Natural killer cell (primary cell): ENCODE results near the gene COL25A1. TPM values are rescaled to one million over a fixed set of nuclear protein-coding genes. Genes with fewer than 3 reads are reported as not detected.

Experiments
- ATAC-seq, 3 donors: fragments of 150-1000 bp in 2 of 3; fragments of 200-7000 bp in 1 of 3; cut with Tn5 transposase; 1 replicate in 1 of 3; 2 replicates in 2 of 3; pipeline ENCODE4 v1.10.0; 2021; ENCODE audit warnings: mild to moderate bottlenecking in 2 of 3, moderate library complexity in 2 of 3
- DNase-seq, 2 donors: peaks; one replicate each; pipeline versions ENCODE4 v3.0.0 to v3.0.0-alpha.2; 2013 to 2021; ENCODE audit warnings: mixed read lengths in 1 of 2
- H3K27ac ChIP-seq: one replicate; pipeline ENCODE4 v1.5.1; 2013; ENCODE audit warnings: mild to moderate bottlenecking, low read length
- H3K27me3 ChIP-seq: one replicate; pipeline ENCODE4 v1.6.1; 2013; ENCODE audit warnings: low read length; ENCODE audit not compliant: control insufficient read depth, insufficient read depth
- H3K36me3 ChIP-seq: one replicate; pipeline ENCODE4 v1.6.1; 2013; ENCODE audit warnings: low read length; ENCODE audit not compliant: control insufficient read depth, insufficient read depth
- H3K4me1 ChIP-seq: one replicate; pipeline ENCODE4 v1.6.1; 2013; ENCODE audit warnings: low read length; ENCODE audit not compliant: control insufficient read depth, insufficient read depth
- H3K4me3 ChIP-seq: one replicate; pipeline ENCODE4 v1.5.1; 2013; ENCODE audit warnings: low read length
- H3K9me3 ChIP-seq: one replicate; pipeline ENCODE4 v1.6.1; 2013; ENCODE audit warnings: low read length; ENCODE audit not compliant: control insufficient read depth, insufficient read depth
- H3K27ac Mint-ChIP-seq, 2 donors: one replicate each; pipeline ENCODE4 v1.8.0; 2022; ENCODE audit warnings: mild to moderate bottlenecking in 2 of 2, mixed read lengths in 2 of 2, moderate library complexity in 1 of 2
- H3K27me3 Mint-ChIP-seq, 2 donors: one replicate each; pipeline ENCODE4 v1.8.0; 2022; ENCODE audit warnings: low read depth in 2 of 2, mixed read lengths in 2 of 2
- H3K36me3 Mint-ChIP-seq: one replicate; pipeline ENCODE4 v1.8.0; 2022; ENCODE audit warnings: mixed read lengths
- H3K4me1 Mint-ChIP-seq, 2 donors: one replicate each; pipeline ENCODE4 v1.8.0; 2022; ENCODE audit warnings: mixed read lengths in 2 of 2
- H3K4me3 Mint-ChIP-seq: one replicate; pipeline ENCODE4 v1.8.0; 2022; ENCODE audit warnings: mild to moderate bottlenecking, moderate library complexity, mixed read lengths
- H3K9me3 Mint-ChIP-seq, 2 donors: one replicate each; pipeline ENCODE4 v1.8.0; 2022; ENCODE audit warnings: mixed read lengths in 2 of 2
- CTCF ChIP-seq: fragments of 200-600 bp; IDR thresholded peaks from one replicate; pipeline ENCODE4 v1.8.0; 2022; ENCODE audit warnings: antibody characterized with exemption
- WGBS: methylation state at CpG from one replicate; pipeline ENCODE4 v1.1.7; 2013; ENCODE audit warnings: missing lambda C conversion rate; ENCODE audit not compliant: insufficient coverage; 5-methylcytosine and 5-hydroxymethylcytosine counted together
- intact Hi-C: fragments of 100-400 bp; cut with micrococcal nuclease; formaldehyde crosslinking; loops from one replicate; pipeline ENCODE4 v1.14.2; 2022
- total RNA-seq, 4 donors: library from RNA; stranded (reverse); fragments of 120-200 nt in 1 of 4; gene quantifications; one replicate each; pipeline versions ENCODE4 v1.2.3 to v1.2.4, GENCODE V29; 2013 to 2022

COL25A1 gene
- total RNA-seq, 3 donors from 2014 or later (not counting 1 experiment from before 2014, with no cell fraction given), result 0.08 TPM; not detected in 2

- TF ChIP-seq CTCF, result no peak
- Mint-ChIP-seq H3K4me3 (no peak overlapping the region), H3K36me3 (no peaks in the 10 kb centered on the region), H3K9me3 (peaks cover 0 to 4% of the 10 kb centered on the region in 2 donors), H3K27ac (no peak overlapping the region), H3K27me3 (no peaks in the 10 kb centered on the region), H3K4me1 (no peaks in the 10 kb centered on the region)
- 100% methylated on average over 1 of the region's 3 CpGs for WGBS
- H3K27ac ChIP-seq, result no peak overlapping the region
- no peak for ATAC-seq
- no peaks in the 10 kb centered on the region for H3K9me3 ChIP-seq
- no peak overlapping the region for H3K4me3 ChIP-seq
- intact Hi-C loops, result no loop called here
- no peaks in the 10 kb centered on the region for H3K4me1 ChIP-seq
- DNase-seq, result no peak
- no peaks in the 10 kb centered on the region for H3K27me3 ChIP-seq
- H3K36me3 ChIP-seq, result no peaks in the 10 kb centered on the region
Observed at GRCh38 chr4:108954880-108955279, 347.6 kb downstream of the COL25A1 start.

- ATAC-seq, result no peak
Observed at GRCh38 chr4:108953941-108954340, 348.5 kb downstream of the COL25A1 start.

GRCh38 chr4:108950158-108950915 lies 352.1 kb downstream of the COL25A1 start:
- H3K36me3 ChIP-seq, result no peaks in the 10 kb centered on the region
- H3K4me3 ChIP-seq, result no peak overlapping the region
- no peak overlapping the region for H3K27ac ChIP-seq
- peaks cover 0 to 4% of the 10 kb centered on the region in 2 donors for H3K9me3 Mint-ChIP-seq
- H3K4me1 Mint-ChIP-seq, result no peaks in the 10 kb centered on the region
- H3K4me3 Mint-ChIP-seq, result no peak overlapping the region
- no peaks in the 10 kb centered on the region for H3K36me3 Mint-ChIP-seq
- no peaks in the 10 kb centered on the region for H3K4me1 ChIP-seq
- DNase-seq (no peak), ATAC-seq (no peak)
- intact Hi-C loops, result no loop called here
- no peak for TF ChIP-seq CTCF
- no peaks in the 10 kb centered on the region for H3K27me3 ChIP-seq
- WGBS, result 85% methylated on average over 6 of the region's 6 CpGs
- no peaks in the 10 kb centered on the region for H3K27me3 Mint-ChIP-seq
- no peaks in the 10 kb centered on the region for H3K9me3 ChIP-seq
- no peak overlapping the region for H3K27ac Mint-ChIP-seq

More at GRCh38 chr4:108953941-108954340, 348.5 kb downstream of the COL25A1 start:
- Mint-ChIP-seq H3K27ac (no peak overlapping the region), H3K36me3 (no peaks in the 10 kb centered on the region), H3K4me3 (no peak overlapping the region), H3K27me3 (no peaks in the 10 kb centered on the region), H3K4me1 (no peaks in the 10 kb centered on the region), H3K9me3 (peaks cover 0 to 4% of the 10 kb centered on the region in 2 donors)
- no peak overlapping the region for H3K4me3 ChIP-seq
- H3K4me1 ChIP-seq, result no peaks in the 10 kb centered on the region
- 87% methylated on average over 2 of the region's 4 CpGs for WGBS
- H3K9me3 ChIP-seq, result no peaks in the 10 kb centered on the region
- H3K27me3 ChIP-seq, result no peaks in the 10 kb centered on the region
- no peaks in the 10 kb centered on the region for H3K36me3 ChIP-seq
- TF ChIP-seq CTCF, result no peak
- intact Hi-C loops, result no loop called here
- no peak overlapping the region for H3K27ac ChIP-seq
- no peak for DNase-seq

- ATAC-seq, result no peak
- intact Hi-C loops, result no loop called here
- H3K36me3 ChIP-seq, result no peaks in the 10 kb centered on the region
Observed at GRCh38 chr4:108947526-108947925, 354.9 kb downstream of the COL25A1 start.

More at GRCh38 chr4:108947526-108947925, 354.9 kb downstream of the COL25A1 start:
- Mint-ChIP-seq H3K9me3 (peaks cover 0 to 4% of the 10 kb centered on the region in 2 donors), H3K27ac (no peak overlapping the region), H3K36me3 (no peaks in the 10 kb centered on the region), H3K4me1 (no peaks in the 10 kb centered on the region), H3K4me3 (no peak overlapping the region), H3K27me3 (no peaks in the 10 kb centered on the region)
- Histone ChIP-seq H3K27me3 (no peaks in the 10 kb centered on the region), H3K4me3 (no peak overlapping the region), H3K27ac (no peak overlapping the region), H3K9me3 (no peaks in the 10 kb centered on the region), H3K4me1 (no peaks in the 10 kb centered on the region)
- no peak for TF ChIP-seq CTCF
- DNase-seq, result no peak
